PC-9 (cell line): ENCODE results near the gene PPFIBP1.

Source experiments
- EZH2 ChIP-seq: fragments of 200-600 bp; sonication (generic); IDR thresholded peaks from 2 replicates; pipeline ENCODE4 v1.8.0; 2017; ENCODE audit warnings: antibody characterized with exemption, low read depth
- TF ChIP-seq, protein P1 (sequence below): fragments of 200-600 bp; sonication (generic); conservative IDR thresholded peaks from 2 replicates; pipeline ENCODE4 v1.6.1; 2017; ENCODE audit warnings: mixed run types, antibody characterized with exemption, mild to moderate bottlenecking, moderate library complexity

DNA sequence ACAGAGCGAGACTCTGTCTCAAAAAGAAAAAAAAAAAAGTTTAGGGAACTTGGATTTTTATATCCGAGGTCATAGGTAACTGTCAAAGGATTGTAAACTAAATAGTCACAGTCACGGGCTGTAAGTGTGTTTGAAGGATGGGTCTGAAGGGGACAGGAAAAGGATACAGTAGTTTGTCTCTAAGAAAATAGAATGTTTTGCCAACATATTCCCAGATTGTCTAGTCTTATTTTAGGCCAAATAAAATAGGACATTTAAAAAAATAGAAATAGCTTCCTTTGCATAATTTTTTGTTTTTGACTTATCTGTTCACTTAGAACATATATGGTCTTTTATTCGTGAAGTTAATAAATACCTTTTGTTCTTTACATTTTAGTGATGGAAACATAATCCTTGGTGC, 148.0 kb downstream of the PPFIBP1 start:
- TF ChIP-seq, protein P1, sequence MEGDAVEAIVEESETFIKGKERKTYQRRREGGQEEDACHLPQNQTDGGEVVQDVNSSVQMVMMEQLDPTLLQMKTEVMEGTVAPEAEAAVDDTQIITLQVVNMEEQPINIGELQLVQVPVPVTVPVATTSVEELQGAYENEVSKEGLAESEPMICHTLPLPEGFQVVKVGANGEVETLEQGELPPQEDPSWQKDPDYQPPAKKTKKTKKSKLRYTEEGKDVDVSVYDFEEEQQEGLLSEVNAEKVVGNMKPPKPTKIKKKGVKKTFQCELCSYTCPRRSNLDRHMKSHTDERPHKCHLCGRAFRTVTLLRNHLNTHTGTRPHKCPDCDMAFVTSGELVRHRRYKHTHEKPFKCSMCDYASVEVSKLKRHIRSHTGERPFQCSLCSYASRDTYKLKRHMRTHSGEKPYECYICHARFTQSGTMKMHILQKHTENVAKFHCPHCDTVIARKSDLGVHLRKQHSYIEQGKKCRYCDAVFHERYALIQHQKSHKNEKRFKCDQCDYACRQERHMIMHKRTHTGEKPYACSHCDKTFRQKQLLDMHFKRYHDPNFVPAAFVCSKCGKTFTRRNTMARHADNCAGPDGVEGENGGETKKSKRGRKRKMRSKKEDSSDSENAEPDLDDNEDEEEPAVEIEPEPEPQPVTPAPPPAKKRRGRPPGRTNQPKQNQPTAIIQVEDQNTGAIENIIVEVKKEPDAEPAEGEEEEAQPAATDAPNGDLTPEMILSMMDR = no peak
- no peak for TF ChIP-seq EZH2
